Measurements from ENCODE around the gene MRPS18B. TPM values are rescaled to one million over a fixed set of nuclear protein-coding genes. Genes with fewer than 3 reads are reported as not detected.
A peak's percentile ranks its signal among the peaks of the same experiment; 100 is the strongest.

The MRPS18B gene
- total and polyA plus RNA-seq, 2 of the 4 experiments (the other 2 are of a cell fraction): 51.2 to 82.3 TPM

- H4K20me1 ChIP-seq (ENCODE audit: insufficient read depth, low read length): peaks cover 48% of the 10 kb centered on the region
- no peak overlapping the region for H2BK5ac ChIP-seq (ENCODE audit: low read depth, low read length, poor library complexity, severe bottlenecking)
- H2AK9ac ChIP-seq (replicated peaks; ENCODE audit: low read depth, low read length, poor library complexity): peak overlapping the region; percentile 69
- no peak overlapping the region for H2BK120ac ChIP-seq (ENCODE audit: low read depth, low read length)
- peaks cover 5 to 37% of the 10 kb centered on the region in 2 experiments; a peak in 2 of 4 replicates for H3K79me1 ChIP-seq (ENCODE audit: low read depth in 1 of 2, low read length in 2 of 2)
- H2AK5ac ChIP-seq (ENCODE audit: low read depth, low read length): no peak overlapping the region
- no peak overlapping the region for H3K4me2 ChIP-seq (ENCODE audit: low read depth, low read length)
- BruUV-seq (replicated peaks): TSS peak; percentile 52
- H3K27me3 ChIP-seq (ENCODE audit: control insufficient read depth, insufficient read depth, low read length): no peaks in the 10 kb centered on the region
- no peak overlapping the region for H3K9ac ChIP-seq (ENCODE audit: low read depth, low read length)
- CTCF ChIA-PET: interaction anchor here (0.6 to 1.4 kb wide), 4 partner anchors 10 to 498 kb away, joined by 3 to 8 read pairs (median 4); no protein-coding TSS in a partner anchor
- in situ Hi-C loops (cut with MboI; ENCODE audit: low sequenced_read_pairs): no loop called here
- no peak overlapping the region for H3K14ac ChIP-seq (replicated peaks; ENCODE audit: low read depth, low read length)
- no peak overlapping the region for H3K56ac ChIP-seq (ENCODE audit: extremely low read depth, insufficient read depth, low read length)
- no peaks in the 10 kb centered on the region for H3K4me1 ChIP-seq (ENCODE audit: control insufficient read depth, insufficient read depth, low read length)
- dilution Hi-C loops (cut with HindIII; ENCODE audit: low sequenced_read_pairs, unreplicated experiment): no loop called here
- peaks cover 53% of the 10 kb centered on the region for H3K36me3 ChIP-seq (ENCODE audit: control insufficient read depth, insufficient read depth, low read length)
- POLR2A ChIA-PET (ENCODE audit: unreplicated experiment): interaction anchor here (2.2 to 2.9 kb wide), 2 partner anchors 13 to 15 kb away, joined by 8 to 14 read pairs; no protein-coding TSS in a partner anchor
- H2BK15ac ChIP-seq (ENCODE audit: low read depth, low read length): no peak overlapping the region
- H3K9me1 ChIP-seq (ENCODE audit: insufficient read depth, low read length): 0 out of 2 replicates have a peak, but pooled peaks cover 5% of the 10 kb centered on the region
- no peak overlapping the region for H3K4ac ChIP-seq (ENCODE audit: low read depth, low read length)
- TF ChIP-seq CHD1 (IDR thresholded peaks at IDR 0.05; ENCODE audit: low read depth, low read length): no peak
- TF ChIP-seq CEBPB (IDR thresholded peaks at IDR 0.05; ENCODE audit: low read depth, low read length): no peak
- TF ChIP-seq NFE2L2 (IDR thresholded peaks at IDR 0.05; ENCODE audit: low read depth, low read length): no peak
- TF ChIP-seq USF2 (IDR thresholded peaks at IDR 0.05; ENCODE audit: low read depth, low read length): no peak
- no peak for TF ChIP-seq POLR2A (IDR thresholded peaks at IDR 0.05; ENCODE audit: low read depth, low read length)
- TF ChIP-seq MAFK (IDR thresholded peaks at IDR 0.05; ENCODE audit: low read depth, low read length): no peak
- TF ChIP-seq RCOR1 (IDR thresholded peaks at IDR 0.05; ENCODE audit: insufficient replicate concordance, low read length): no peak
- TF ChIP-seq RFX5 (IDR thresholded peaks at IDR 0.05; ENCODE audit: low read depth, low read length): no peak
- no peak for TF ChIP-seq SMC3 (IDR thresholded peaks at IDR 0.05; ENCODE audit: low read depth, low read length)
- no peak for TF ChIP-seq MXI1 (IDR thresholded peaks at IDR 0.05; ENCODE audit: borderline replicate concordance, low read depth, low read length)
- H3K18ac ChIP-seq (ENCODE audit: low read depth, low read length): no peak overlapping the region
- no peak for DNase-seq
- no peak overlapping the region for H2AFZ ChIP-seq (replicated peaks; ENCODE audit: low read length, poor library complexity)
- no peak for ATAC-seq (ENCODE audit: low read depth)
- no peaks in the 10 kb centered on the region for H3K9me3 ChIP-seq (ENCODE audit: control insufficient read depth, insufficient read depth, low read length)
- H3K23ac ChIP-seq (ENCODE audit: low read depth, low read length): no peak overlapping the region; the same call in 1 of the 2 replicates
- no peak overlapping the region for H4K91ac ChIP-seq (ENCODE audit: insufficient read depth, low read depth, low read length)
- H2BK20ac ChIP-seq (ENCODE audit: low read depth, low read length): no peak overlapping the region
- WGBS, 2 experiments (ENCODE audit: extremely low coverage in 2 of 2, insufficient read length in 1 of 2): 54% methylated on average over 5 of the region's 10 CpGs; no CpG with 5 or more reads in 1 of the 2 experiments
- H4K5ac ChIP-seq (ENCODE audit: low read depth, low read length): no peak overlapping the region
- H4K8ac ChIP-seq (ENCODE audit: low read depth in 2 of 2, low read length in 2 of 2): no peak overlapping the region
- no peak overlapping the region for H3K4me3 ChIP-seq (ENCODE audit: insufficient read depth, low read depth, low read length)
- H3K27ac ChIP-seq (ENCODE audit: insufficient read depth, low read length): no peak overlapping the region
- intact Hi-C loops (cut with micrococcal nuclease): no loop called here
Measured at GRCh38 chr6:30600451-30600961, 17.1 kb upstream of the MRPS18B start.

All from IMR-90 (cell line).